Trophoblast cell (in vitro differentiated cells and primary cell): ENCODE measurements around the gene TRIM15.

Source experiments
- DNase-seq, 2 donors: peaks; one replicate each; pipeline ENCODE4 v3.0.0-alpha.2; 2016
- H2AFZ ChIP-seq: 2 replicates; pipeline ENCODE4 v1.6.1; 2013; ENCODE audit warnings: low read length, moderate library complexity, mild to moderate bottlenecking; ENCODE audit not compliant: insufficient read depth, poor library complexity
- H2AK5ac ChIP-seq: 2 replicates; pipeline ENCODE4 v1.6.1; 2013; ENCODE audit warnings: mild to moderate bottlenecking, low read length
- H2BK120ac ChIP-seq: 2 replicates; pipeline ENCODE4 v1.6.1; 2013; ENCODE audit warnings: low read length, mild to moderate bottlenecking, moderate library complexity; ENCODE audit not compliant: insufficient read depth, poor library complexity
- H2BK12ac ChIP-seq: 2 replicates; pipeline ENCODE4 v1.6.1; 2013; ENCODE audit warnings: mild to moderate bottlenecking, low read length, moderate library complexity
- H2BK5ac ChIP-seq: 2 replicates; pipeline ENCODE4 v1.6.1; 2013; ENCODE audit warnings: low read length, low read depth, moderate library complexity, mild to moderate bottlenecking; ENCODE audit not compliant: poor library complexity
- H3K14ac ChIP-seq: 2 replicates; pipeline ENCODE4 v1.6.1; 2013; ENCODE audit warnings: mild to moderate bottlenecking, low read length
- H3K18ac ChIP-seq: 2 replicates; pipeline ENCODE4 v1.6.1; 2013; ENCODE audit warnings: mild to moderate bottlenecking, low read length
- H3K23ac ChIP-seq: 2 replicates; pipeline ENCODE4 v1.6.1; 2013; ENCODE audit warnings: low read length
- H3K27ac ChIP-seq: 2 replicates; pipeline ENCODE4 v1.5.1; 2013; ENCODE audit warnings: low read depth, mild to moderate bottlenecking, inconsistent platforms, low read length, moderate library complexity
- H3K27me3 ChIP-seq: 2 replicates; pipeline ENCODE4 v1.6.1; 2013; ENCODE audit warnings: inconsistent platforms, mild to moderate bottlenecking, low read length, moderate library complexity; ENCODE audit not compliant: insufficient read depth
- H3K36me3 ChIP-seq, 2 experiments: 1 replicate in 1 of 2; 2 replicates in 1 of 2; pipeline ENCODE4 v1.6.1; 2013; ENCODE audit warnings: low read length in 2 of 2, mild to moderate bottlenecking in 2 of 2, moderate library complexity in 1 of 2; ENCODE audit not compliant: insufficient read depth in 2 of 2, control insufficient read depth in 1 of 2
- H3K4ac ChIP-seq: 2 replicates; pipeline ENCODE4 v1.6.1; 2013; ENCODE audit warnings: low read depth, mild to moderate bottlenecking, low read length, moderate library complexity
- H3K4me1 ChIP-seq, 2 experiments: 1 replicate in 1 of 2; 2 replicates in 1 of 2; pipeline ENCODE4 v1.6.1; 2013; ENCODE audit warnings: low read length in 2 of 2, mild to moderate bottlenecking in 2 of 2, moderate library complexity in 1 of 2; ENCODE audit not compliant: insufficient read depth in 2 of 2, control insufficient read depth in 1 of 2
- H3K4me2 ChIP-seq: 2 replicates; pipeline ENCODE4 v1.6.1; 2013; ENCODE audit warnings: inconsistent platforms, mild to moderate bottlenecking, low read length, moderate library complexity
- H3K4me3 ChIP-seq: 2 replicates; pipeline ENCODE4 v1.5.1; 2013; ENCODE audit warnings: mild to moderate bottlenecking, low read depth, low read length, inconsistent platforms
- H3K79me1 ChIP-seq: one replicate; pipeline ENCODE4 v1.6.1; 2013; ENCODE audit warnings: low read length
- H3K79me2 ChIP-seq: 2 replicates; pipeline ENCODE4 v1.6.1; 2013; ENCODE audit warnings: low read length, mild to moderate bottlenecking; ENCODE audit not compliant: control insufficient read depth, insufficient read depth, poor library complexity
- H3K9ac ChIP-seq: 2 replicates; pipeline ENCODE4 v1.6.1; 2013; ENCODE audit warnings: mild to moderate bottlenecking, low read length
- H3K9me3 ChIP-seq: 2 replicates; pipeline ENCODE4 v1.6.1; 2013; ENCODE audit warnings: low read depth, mild to moderate bottlenecking, control low read depth, inconsistent platforms, low read length; ENCODE audit not compliant: insufficient read depth
- H4K12ac ChIP-seq: 2 replicates; pipeline ENCODE4 v1.6.1; 2013; ENCODE audit warnings: low read depth, mild to moderate bottlenecking, low read length, moderate library complexity
- H4K8ac ChIP-seq: 2 replicates; pipeline ENCODE4 v1.6.1; 2013; ENCODE audit warnings: low read depth, mild to moderate bottlenecking, low read length, moderate library complexity
- H4K91ac ChIP-seq: one replicate; pipeline ENCODE4 v1.6.1; 2013; ENCODE audit warnings: low read depth, mild to moderate bottlenecking, low read length, moderate library complexity
- WGBS: extraction: QIAGEN DNeasy Blood & Tissue Kit; methylation state at CpG from one replicate; pipeline ENCODE4 v1.1.7; 2013; ENCODE audit warnings: missing lambda C conversion rate; ENCODE audit not compliant: insufficient read length, insufficient coverage; ENCODE audit errors: extremely low coverage; 5-methylcytosine and 5-hydroxymethylcytosine counted together

The TRIM15 gene

GRCh38 chr6:30130179-30130679 lies 33.1 kb upstream of the TRIM15 start:
- Histone ChIP-seq H3K79me1 (no peaks in the 10 kb centered on the region), H3K79me2 (no peaks in the 10 kb centered on the region), H4K12ac (no peak overlapping the region), H4K91ac (no peak overlapping the region), H2AFZ (no peak overlapping the region), H3K14ac (no peak overlapping the region), H2AK5ac (no peak overlapping the region), H3K4me1 (no peaks in the 10 kb centered on the region), H3K4me2 (no peak overlapping the region), H2BK12ac (no peak overlapping the region), H3K9me3 (peaks cover 2% of the 10 kb centered on the region), H3K4ac (no peak overlapping the region), H3K18ac (no peak overlapping the region), H3K9ac (no peak overlapping the region), H3K23ac (no peak overlapping the region), H3K36me3 (no peaks in the 10 kb centered on the region), H3K4me3 (no peak overlapping the region), H4K8ac (no peak overlapping the region), H2BK5ac (no peak overlapping the region), H2BK120ac (no peak overlapping the region), H3K27me3 (peaks cover 20% of the 10 kb centered on the region), H3K27ac (no peak overlapping the region)
- no CpG with 5 or more reads among the region's 4 CpGs for WGBS
- no peak for DNase-seq

GRCh38 chr6:30130887-30131862 lies 32.2 kb upstream of the TRIM15 start:
- no peak overlapping the region for H3K27ac ChIP-seq
- H3K23ac ChIP-seq: no peak overlapping the region
- peak; percentile 63 to 88 for DNase-seq
- no peaks in the 10 kb centered on the region for H3K4me1 ChIP-seq
- H3K36me3 ChIP-seq: no peaks in the 10 kb centered on the region
- H4K8ac ChIP-seq: no peak overlapping the region
- H3K14ac ChIP-seq: no peak overlapping the region
- H3K9me3 ChIP-seq: peaks cover 2% of the 10 kb centered on the region
- H3K27me3 ChIP-seq: peaks cover 20% of the 10 kb centered on the region
- H2AFZ ChIP-seq: no peak overlapping the region
- no peak overlapping the region for H2BK120ac ChIP-seq
- H3K18ac ChIP-seq: no peak overlapping the region
- no peaks in the 10 kb centered on the region for H3K79me1 ChIP-seq
- no peak overlapping the region for H3K4me2 ChIP-seq
- H3K4ac ChIP-seq: no peak overlapping the region
- no peak overlapping the region for H2BK12ac ChIP-seq
- no peak overlapping the region for H4K12ac ChIP-seq
- H2AK5ac ChIP-seq: no peak overlapping the region
- no peak overlapping the region for H2BK5ac ChIP-seq
- no peak overlapping the region for H4K91ac ChIP-seq
- H3K9ac ChIP-seq: no peak overlapping the region
- no peak overlapping the region for H3K4me3 ChIP-seq
- H3K79me2 ChIP-seq: no peaks in the 10 kb centered on the region
- no CpG with 5 or more reads among the region's 16 CpGs for WGBS

GRCh38 chr6:30131947-30132497 lies 31.3 kb upstream of the TRIM15 start:
- Histone ChIP-seq H3K23ac (no peak overlapping the region), H2AFZ (no peak overlapping the region), H3K4me3 (no peak overlapping the region), H3K79me1 (no peaks in the 10 kb centered on the region), H3K4ac (no peak overlapping the region), H4K8ac (no peak overlapping the region), H3K36me3 (no peaks in the 10 kb centered on the region), H3K27me3 (peaks cover 12% of the 10 kb centered on the region), H3K4me2 (no peak overlapping the region), H3K9ac (no peak overlapping the region), H3K27ac (no peak overlapping the region), H2BK12ac (no peak overlapping the region), H2AK5ac (no peak overlapping the region), H2BK120ac (no peak overlapping the region), H4K12ac (no peak overlapping the region), H3K9me3 (peaks cover 2% of the 10 kb centered on the region), H4K91ac (no peak overlapping the region), H3K4me1 (no peaks in the 10 kb centered on the region), H3K18ac (no peak overlapping the region), H3K14ac (no peak overlapping the region), H2BK5ac (no peak overlapping the region), H3K79me2 (no peaks in the 10 kb centered on the region)
- no CpG with 5 or more reads among the region's 2 CpGs for WGBS
- no peak for DNase-seq

DNA sequence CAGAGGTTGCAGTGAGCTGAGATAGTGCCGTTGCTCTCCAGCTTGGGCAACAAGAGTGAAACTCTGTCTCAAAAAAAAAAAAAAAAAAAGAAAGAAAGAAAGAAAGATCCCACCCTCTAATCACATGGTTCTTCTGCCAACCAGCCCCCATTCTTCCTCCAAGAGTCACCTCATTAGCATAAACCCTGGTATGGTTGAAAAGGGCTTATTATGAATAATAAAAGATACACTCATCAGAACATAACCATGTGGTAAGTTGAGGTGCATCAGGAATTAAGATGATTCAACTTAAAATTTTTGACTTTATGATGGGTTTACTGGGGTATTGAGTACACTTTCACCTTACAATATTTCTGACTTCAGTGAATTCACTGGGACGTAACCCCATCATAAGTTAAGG lies 28.2 kb upstream of the TRIM15 start:
- H3K36me3 ChIP-seq: no peaks in the 10 kb centered on the region
- H3K27me3 ChIP-seq: no peaks in the 10 kb centered on the region
- no peak overlapping the region for H3K23ac ChIP-seq
- no peaks in the 10 kb centered on the region for H3K4me1 ChIP-seq
- H2BK120ac ChIP-seq: no peak overlapping the region
- H3K14ac ChIP-seq: no peak overlapping the region
- no peak overlapping the region for H3K4me3 ChIP-seq
- no CpG with 5 or more reads among the region's 2 CpGs for WGBS
- H3K9ac ChIP-seq: no peak overlapping the region
- no peak overlapping the region for H4K12ac ChIP-seq
- H3K79me1 ChIP-seq: no peaks in the 10 kb centered on the region
- H3K4me2 ChIP-seq: no peak overlapping the region
- H3K4ac ChIP-seq: no peak overlapping the region
- H2AFZ ChIP-seq: no peak overlapping the region
- no peak overlapping the region for H3K27ac ChIP-seq
- no peaks in the 10 kb centered on the region for H3K79me2 ChIP-seq
- H3K9me3 ChIP-seq: no peaks in the 10 kb centered on the region
- H2AK5ac ChIP-seq: no peak overlapping the region
- H2BK12ac ChIP-seq: no peak overlapping the region
- no peak overlapping the region for H4K91ac ChIP-seq
- no peak overlapping the region for H3K18ac ChIP-seq
- H2BK5ac ChIP-seq: no peak overlapping the region
- no peak for DNase-seq
- H4K8ac ChIP-seq: no peak overlapping the region
